NCI-H2107 (cell line): Measurements from ENCODE around the gene SPOCD1.

Experiments
- DNase-seq: peaks from one replicate; lab custom pipeline; 2025; lab: John Stamatoyannopoulos, UW

Gene SPOCD1

DNA sequence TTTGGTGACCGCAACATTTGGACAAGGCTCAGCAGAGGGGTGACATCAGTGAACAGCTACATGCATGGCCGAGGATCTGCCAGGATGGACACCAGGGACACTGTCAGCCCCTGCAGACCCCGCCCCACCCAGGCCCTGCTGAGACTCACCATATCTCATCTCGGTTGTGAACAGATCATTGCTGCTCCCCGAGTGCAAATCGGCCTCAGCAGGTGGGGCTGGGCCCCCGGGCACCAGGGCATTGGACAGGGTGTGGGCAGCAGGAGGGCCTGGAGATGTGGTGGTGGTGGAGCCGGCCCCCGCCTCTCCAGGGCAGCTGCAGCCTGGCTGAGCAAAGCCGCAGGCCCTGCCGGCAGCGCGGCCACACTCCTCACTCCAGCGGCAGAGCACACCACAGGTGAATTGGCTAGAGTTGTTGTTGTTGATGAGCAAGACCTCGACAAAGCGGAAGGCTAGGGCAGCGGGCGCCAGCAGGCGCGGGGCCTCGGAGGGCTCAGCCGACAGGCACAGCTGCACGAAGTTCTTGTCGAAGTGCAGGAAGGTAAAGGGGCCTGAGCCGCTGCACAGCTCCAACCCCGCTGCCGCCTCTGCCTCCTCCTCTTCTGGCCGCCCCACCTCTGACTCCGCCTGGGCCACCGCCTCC, 59.9 kb downstream of the SPOCD1 start:
- no peak for DNase-seq

- no peak for DNase-seq
These were observed 60.6 kb downstream of the SPOCD1 start for GRCh38 chr1:31755197-31755611.

- DNase-seq = no peak
These were observed 61.4 kb downstream of the SPOCD1 start for GRCh38 chr1:31754397-31754796.

DNA sequence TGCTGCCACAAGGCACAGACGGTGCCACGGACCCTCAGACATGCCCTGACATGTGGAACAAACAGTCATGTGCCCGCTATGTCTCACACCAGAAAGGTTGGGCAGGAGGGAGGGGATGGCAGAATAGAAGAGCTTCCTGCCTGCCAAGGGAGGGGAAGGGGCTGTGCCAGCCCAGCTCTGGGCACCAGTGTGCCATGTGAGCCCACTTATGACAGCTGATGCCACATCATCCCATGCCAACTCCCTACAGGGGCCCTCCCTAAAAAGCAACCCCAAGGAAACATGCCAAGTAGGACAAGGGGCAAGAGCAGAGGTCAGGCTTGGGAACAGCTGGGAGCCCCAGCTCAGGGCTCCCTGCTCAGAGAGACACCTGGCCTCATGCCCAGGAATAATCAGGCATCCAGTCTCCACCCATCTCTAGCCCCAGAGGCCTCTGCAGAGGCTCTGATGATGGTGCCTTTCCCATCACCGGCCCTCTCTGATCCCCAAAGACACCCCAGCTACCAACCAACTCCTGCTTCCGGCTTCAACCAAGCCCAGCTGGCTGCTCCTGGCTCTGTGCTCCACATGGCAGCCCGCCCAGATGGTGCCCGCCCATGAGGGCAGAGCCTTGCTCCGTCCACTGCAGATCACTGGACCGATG, 62.0 kb downstream of the SPOCD1 start:
- DNase-seq = peak; percentile 66

DNA sequence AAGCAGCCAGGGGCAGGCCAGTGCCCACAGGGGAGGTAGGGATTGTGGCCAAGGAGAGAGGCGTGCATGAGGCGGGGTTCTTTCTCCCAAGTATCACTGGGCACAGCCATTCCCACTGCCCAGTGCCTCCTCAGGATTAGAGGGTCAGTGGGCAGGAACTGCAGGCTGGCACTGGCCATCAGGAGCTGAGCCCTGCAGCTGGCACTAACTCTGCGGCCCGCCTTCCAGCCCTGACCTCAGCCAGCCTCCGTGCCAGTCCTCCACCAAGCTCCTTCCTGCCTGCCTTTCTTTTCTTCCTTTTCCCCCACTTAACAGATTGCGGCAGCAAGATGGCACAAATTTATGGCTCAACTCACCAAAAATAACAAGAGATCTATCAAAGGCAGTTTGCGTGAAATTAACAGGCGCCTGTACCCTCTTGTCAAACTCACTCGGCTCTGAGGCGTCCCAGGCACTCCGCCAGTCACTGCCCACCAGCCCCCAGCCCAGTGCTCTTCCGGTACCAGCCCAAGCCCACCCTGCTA, 62.8 kb downstream of the SPOCD1 start:
- DNase-seq = no peak

- DNase-seq = no peak
These were observed 63.6 kb downstream of the SPOCD1 start for GRCh38 chr1:31752258-31752657.

GRCh38 chr1:31751822-31752241, 64.0 kb downstream of the SPOCD1 start:
- DNase-seq = no peak

DNA sequence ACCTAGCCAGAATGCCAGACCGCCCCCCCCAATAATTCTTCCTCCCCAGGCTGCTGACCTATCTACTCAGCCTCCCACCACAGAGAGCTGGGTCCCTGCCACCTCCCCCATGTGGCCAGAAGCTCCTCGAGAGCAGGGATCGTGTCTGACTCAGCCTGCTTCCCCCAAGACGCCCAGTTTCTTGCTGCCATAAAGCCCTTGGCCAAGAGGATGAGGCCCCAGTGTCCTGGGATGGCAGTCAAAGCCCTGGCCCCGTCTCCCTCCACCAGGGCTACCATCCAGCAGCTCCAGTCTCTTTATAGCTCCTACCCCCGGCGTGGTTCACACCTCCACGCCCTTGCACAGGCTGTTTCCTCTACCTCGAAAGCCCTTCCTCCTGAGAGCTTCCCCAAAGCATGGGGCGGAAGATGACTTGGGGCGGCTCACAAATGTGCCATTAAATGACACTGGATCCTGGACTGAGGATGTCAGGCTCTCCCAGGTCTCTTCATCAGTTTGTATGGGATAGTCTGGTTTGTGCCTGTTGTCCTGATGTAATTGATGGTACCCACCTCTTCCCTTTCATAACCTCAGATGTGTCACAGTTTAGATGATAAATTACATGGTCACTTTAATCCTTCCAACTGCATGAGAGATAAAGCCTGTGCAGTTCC, 64.8 kb downstream of the SPOCD1 start:
- DNase-seq = no peak

GRCh38 chr1:31749785-31750735, 65.8 kb downstream of the SPOCD1 start:
- DNase-seq = no peak

DNA sequence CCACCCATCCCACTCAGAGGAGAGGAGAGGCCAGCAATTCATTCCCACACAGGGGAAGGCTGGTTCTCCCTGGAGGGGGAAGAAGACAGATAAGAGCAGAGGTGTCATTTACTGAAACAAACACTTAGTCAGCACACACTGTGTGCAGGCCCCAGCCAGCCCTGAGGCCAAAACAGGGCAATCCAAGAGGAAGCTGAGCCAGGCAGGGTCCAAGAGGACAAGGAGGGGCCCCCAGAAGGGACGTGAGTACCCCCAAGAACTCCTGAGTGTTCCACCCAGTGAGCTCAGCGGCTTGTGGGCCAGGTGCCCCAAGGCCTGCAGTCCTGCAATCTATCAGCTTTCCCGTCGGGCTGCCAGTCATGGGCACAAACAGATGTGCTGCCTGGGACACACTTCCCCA, 67.5 kb downstream of the SPOCD1 start:
- no peak for DNase-seq

DNA sequence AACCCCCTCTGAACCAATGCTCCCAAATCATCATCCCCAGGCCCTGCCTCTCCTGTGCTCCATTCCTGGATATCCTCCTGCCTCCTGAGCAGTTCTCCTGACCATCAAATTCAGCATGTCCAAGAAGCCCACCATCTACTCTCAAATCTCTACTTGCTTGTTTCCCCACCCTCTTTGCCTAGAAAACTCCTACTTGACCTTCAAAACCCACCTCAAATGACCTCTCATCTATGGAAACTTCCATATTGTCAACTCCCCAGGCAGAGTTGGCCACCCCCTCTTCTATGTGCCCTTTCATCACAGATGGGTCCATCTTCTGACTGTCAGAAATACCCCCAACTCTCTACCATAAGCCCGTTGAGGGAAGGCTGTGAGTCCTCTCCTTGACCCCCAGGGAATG, 68.5 kb downstream of the SPOCD1 start:
- DNase-seq = no peak

DNA sequence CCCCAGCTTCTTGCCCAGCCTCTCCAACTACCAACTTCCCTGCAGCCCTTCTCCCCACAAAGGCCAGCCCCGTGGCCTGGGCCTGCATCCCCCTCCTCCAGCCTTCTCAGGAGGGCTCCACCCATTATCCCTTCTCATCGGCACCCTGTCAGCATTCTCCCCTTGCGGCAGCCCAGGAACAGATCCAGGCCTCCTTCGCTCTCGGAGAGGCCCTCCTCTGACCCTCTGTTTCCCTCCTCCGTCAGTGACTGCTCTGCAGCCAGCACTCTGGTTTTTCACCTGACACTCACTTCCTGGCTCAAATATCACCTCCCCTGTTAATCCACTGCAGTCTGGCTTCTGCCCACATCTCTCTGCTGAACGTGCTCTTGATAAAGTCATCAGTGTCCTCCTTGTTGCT, 69.1 kb downstream of the SPOCD1 start:
- no peak for DNase-seq

DNA sequence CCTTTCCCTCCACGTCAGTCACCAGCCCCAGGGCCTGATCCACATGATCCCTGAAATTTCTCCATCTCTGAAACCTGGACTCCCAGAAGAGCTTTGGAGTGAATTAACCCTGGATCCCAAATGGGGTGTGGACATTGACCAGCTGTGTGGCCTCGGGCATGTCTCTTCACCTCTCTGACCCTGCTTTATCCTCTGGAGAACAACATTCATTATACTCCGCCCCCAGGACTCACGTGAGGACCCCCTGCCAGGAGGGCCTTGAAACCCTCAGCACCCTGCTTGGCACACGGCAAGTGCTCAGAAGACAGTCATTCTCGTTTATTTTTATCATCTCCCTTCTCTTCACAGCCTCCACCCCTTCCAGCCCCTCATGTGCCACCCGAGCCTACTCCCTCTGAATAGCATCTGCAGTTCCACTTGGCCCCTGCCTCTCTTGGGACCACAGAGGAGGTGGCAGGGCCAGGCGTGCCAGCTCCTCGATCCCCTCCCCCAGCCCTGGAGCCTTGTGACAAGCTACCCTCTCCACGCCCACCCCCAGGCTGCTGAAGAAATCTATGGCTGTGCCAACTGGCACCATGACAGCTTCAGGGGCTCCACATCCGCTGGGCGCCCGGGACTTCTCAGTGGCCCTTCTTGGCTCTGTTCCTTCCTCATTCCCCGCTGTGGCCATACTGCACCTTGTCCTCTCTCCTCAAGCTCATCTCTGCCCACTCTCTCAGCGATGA, 69.7 kb downstream of the SPOCD1 start:
- DNase-seq = no peak

GRCh38 chr1:31745096-31745945, 70.5 kb downstream of the SPOCD1 start:
- DNase-seq = peak; percentile 34

- no peak for DNase-seq
These were observed 71.5 kb downstream of the SPOCD1 start for GRCh38 chr1:31744165-31744888.

- no peak for DNase-seq
These were observed 73.2 kb downstream of the SPOCD1 start for GRCh38 chr1:31742462-31743212.
